GM19455 (cell line): ENCODE data around the gene HNF4A.

Experiments
- ATAC-seq: cut with Tn5 transposase; IDR thresholded peaks from one replicate; pipeline ENCODE4 v1.9.1; 2021; ENCODE audit not compliant: unreplicated experiment

Gene HNF4A

GRCh38 chr20:44405257-44405656 is 49.8 kb downstream of the HNF4A start:
- no peak for ATAC-seq

GRCh38 chr20:44405785-44406571 is 50.5 kb downstream of the HNF4A start:
- ATAC-seq: no peak

DNA sequence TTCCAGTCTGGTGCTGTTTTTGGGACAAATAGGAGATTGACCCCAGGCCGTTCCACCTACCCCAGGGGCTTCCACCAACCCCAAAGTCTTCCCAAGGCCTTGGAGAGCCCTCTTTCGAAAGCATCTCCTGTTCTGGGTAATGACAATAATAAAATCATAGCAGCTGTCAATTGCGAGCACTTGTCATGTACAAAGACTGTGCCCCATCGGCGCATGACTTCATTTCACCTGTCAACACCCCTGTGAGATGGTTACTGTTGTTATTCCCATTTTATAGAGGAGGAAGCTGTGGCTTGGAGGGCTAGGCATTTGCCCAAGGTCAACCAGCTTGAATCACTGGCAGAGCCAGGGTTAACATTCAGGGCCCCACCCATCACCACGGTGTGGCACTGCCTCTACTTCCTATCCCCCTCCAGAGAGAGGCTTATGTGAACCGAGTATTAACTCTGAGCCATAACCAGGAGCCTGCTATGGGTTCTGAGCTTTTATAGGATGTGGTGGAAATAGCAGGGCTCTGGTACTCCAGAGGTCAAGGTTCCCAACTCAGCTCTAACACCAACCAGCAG is 51.2 kb downstream of the HNF4A start:
- no peak for ATAC-seq

DNA sequence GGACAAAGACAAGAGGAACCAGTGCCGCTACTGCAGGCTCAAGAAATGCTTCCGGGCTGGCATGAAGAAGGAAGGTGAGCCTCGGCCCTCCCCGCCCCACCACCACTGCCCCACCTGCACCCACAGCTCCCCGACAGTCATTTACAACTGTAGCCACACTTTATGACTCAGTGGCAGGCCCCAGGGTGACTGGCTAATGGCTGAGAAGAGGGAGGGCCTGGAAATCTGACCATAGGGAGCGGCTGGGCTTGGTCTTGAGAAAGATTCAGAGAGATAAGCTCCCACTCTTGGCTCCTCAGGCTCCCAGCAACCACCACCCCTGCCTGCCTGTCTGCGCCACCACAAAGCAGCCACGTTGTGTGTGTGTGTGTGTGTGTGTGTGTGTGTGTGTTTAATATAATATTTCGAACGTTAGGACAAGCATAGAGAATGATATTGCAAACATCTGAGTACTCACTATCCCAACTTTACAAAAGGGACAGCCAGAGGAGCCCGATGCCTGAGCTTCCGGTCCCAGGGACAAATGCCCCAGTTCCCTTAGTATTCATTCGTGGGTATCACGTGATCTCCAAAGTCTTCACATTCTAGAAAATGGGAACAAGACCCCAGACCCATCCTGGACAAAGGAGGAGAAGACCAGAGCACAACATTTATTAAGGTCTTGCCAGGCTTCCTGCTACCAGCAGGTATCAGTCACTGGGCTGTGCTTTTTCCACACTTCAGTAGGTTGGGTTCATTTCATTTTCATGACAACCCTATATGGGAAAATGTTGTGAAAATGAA is 52.1 kb downstream of the HNF4A start:
- no peak for ATAC-seq

GRCh38 chr20:44409132-44409600 is 53.7 kb downstream of the HNF4A start:
- no peak for ATAC-seq

DNA sequence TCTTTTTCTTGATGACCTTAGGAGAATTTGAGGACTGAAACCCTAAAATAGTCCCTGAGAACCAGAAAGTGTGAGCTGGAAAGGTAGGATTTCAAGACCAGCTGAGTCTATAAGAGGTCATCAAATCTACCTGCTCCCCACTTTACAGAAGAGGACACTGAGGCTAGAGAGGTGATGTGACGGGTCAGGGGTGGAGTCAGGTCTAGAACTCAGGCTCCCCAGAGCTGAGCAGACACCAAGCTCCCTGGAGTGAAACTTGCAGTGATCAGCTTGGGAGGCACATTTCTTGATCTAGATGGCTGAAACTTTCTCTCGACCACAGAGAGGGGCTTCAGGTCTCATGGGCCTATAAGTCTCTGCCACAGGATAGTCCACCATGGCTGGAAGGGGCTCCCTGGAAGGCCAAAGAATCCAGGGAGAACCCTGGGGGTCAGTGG is 55.1 kb downstream of the HNF4A start:
- no peak for ATAC-seq

- ATAC-seq: no peak
Measured at GRCh38 chr20:44411020-44411756, 55.7 kb downstream of the HNF4A start.

- ATAC-seq: no peak
Measured at GRCh38 chr20:44411757-44412401, 56.4 kb downstream of the HNF4A start.

- ATAC-seq: no peak
Measured at GRCh38 chr20:44412402-44413144, 57.1 kb downstream of the HNF4A start.

- no peak for ATAC-seq
Measured at GRCh38 chr20:44413575-44414345, 58.3 kb downstream of the HNF4A start.

DNA sequence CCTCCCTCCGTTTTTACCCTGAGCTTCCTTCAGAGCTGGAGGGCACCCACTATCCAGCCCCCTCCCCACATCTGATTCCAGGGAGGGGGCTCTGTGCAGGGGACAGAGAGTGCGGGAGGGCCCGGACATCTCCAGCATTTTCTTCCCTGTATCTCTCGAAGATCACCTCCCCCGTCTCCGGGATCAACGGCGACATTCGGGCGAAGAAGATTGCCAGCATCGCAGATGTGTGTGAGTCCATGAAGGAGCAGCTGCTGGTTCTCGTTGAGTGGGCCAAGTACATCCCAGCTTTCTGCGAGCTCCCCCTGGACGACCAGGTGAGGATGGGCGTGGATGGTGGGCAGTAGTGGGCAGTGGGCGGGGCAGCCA is 58.8 kb downstream of the HNF4A start:
- ATAC-seq: no peak

DNA sequence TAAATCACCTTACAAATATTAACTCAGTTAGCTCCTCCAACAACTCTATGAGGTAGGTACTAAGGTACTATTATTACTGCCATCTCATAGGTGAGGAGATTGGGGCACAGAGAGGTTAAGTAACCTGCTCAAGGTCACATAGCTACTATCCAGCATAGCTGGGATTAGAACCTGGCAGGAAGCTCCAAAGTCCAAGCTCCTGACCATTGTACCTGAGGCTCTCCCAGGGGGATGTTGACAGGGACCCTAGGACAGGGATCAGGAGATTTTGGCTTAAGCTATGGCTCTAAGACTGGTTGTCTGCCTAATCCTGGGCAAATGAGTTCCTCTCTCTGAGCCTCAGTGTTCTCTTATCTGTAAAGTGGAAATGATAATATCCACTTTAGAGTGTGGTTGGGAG is 59.3 kb downstream of the HNF4A start:
- ATAC-seq: no peak

DNA sequence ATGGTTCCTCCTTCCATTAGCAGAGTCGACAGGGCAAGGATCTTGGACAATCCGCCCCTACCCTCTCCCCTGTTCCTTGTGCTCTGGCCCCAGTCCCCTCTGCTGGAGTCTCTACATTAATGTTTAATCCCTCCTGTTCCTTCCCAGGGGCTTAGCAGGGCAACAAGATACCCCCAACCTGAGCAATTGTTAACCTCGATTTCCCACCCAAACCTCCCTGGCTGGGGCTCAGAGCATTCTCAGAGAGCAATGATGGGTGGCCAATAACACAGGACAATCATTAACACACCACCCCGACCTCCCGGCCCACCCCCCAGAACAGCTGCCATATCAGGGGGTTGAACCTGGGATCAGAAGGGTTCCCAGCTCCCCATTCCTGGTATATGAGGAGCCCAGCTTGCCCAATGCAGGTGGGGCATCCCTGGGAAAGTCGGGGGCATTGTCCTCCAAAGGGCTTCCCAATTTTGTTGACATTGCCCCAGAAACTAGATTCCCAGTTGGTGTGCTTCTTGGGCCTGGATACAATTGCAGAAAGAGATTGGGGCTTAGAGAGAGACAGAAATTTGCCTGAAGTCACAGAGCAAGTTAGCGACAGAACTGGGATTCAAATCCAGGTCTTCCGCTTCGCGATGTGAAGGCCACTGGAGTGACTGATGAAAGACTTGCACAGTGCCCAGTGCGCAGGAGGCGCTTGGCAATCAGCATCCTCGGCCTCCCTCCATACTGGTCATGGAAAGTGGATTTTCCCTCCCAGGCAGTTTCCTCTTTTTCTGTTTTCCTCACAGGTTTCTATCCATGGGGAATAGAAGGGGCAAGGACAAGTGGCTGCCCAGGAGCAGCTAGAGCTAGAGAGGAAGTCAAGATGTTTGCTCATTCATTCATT is 60.6 kb downstream of the HNF4A start:
- no peak for ATAC-seq

DNA sequence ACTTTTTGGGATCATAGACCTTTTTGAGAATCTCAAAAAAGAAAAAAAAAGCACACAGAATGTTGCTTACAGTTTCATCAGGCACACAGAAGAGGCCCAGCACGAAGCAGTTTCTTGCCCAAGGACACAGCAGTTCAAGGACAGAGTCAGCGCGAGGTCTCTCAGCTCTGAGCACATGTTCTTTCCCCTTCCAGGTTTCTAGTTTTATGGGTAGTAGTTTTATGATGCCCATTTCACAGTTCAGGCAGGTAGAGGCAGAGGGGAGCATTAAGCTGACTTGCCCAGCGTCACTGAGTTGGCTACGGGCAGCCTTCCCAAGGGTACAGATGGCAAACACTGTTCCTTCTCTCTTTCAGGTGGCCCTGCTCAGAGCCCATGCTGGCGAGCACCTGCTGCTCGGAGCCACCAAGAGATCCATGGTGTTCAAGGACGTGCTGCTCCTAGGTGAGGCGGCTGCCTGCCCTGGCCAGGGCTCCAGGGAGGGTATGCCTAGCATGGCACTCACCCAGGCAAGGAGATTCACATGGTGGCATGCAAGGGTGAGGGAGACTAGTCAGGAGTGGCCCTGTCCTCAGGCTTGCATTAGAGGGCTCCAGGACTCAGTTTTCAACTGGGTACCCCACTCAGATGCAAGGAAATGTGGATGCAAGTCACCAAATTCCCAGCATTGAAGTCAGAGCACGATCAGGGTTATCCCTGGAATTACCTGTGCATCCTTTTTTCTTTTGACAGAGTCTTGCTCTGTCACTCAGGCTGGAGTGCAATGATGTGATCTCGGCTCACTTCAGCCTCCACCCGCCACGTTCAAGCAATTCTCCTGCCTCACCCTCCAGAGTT is 62.8 kb downstream of the HNF4A start:
- no peak for ATAC-seq

GRCh38 chr20:44419131-44419844 is 63.8 kb downstream of the HNF4A start:
- no peak for ATAC-seq

GRCh38 chr20:44420497-44420896 is 65.0 kb downstream of the HNF4A start:
- ATAC-seq: no peak

- no peak for ATAC-seq
Measured at GRCh38 chr20:44422083-44422482, 66.6 kb downstream of the HNF4A start.
